SK-N-DZ (cell line): ENCODE results near the gene FABP1.

Source experiments
- DNase-seq: peaks from one replicate; pipeline ENCODE4 v3.0.0-alpha.2; 2015; ENCODE audit warnings: low spot score

FABP1 gene

GRCh38 chr2:88137833-88138232 is 10.0 kb upstream of the FABP1 start:
- no peak for DNase-seq

DNA sequence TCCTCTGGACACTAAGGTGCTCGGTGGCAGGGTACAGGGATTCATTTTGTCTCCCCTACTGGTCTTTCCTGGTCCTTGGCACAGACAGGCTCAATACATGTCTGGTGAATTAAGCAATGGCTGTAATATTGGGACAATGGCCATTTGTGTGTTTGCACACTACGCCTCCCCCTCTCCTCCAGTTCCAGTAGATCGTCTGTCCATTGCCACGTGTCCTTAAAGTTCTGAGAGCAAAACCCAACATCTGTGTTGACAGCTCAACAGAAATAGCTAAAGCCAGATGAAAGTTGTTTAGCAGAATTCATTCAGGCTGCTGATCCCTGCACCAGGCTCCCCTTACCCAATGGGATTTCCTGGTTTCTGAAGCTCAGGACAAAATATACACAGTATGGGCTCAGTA is 9.0 kb upstream of the FABP1 start:
- no peak for DNase-seq

DNA sequence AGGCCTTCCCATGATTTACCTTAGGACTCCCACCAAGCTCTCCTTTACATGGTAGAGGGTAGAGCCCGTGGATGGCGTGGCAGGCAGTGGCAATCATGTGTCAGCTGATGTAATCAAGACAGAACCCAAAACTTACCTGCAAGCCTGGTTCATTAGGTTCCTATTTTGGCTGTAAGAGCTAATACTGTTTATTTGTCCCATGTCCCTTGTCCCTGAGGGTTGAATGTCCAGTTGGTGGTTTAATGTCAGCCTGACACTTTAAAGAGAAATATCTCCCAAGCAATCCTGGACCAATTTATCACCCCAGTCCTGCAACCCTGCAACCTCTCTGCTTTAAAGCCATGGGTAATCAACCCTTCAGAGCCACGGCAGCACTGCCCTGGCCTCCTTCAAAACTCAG is 6.0 kb upstream of the FABP1 start:
- DNase-seq, result no peak

DNA sequence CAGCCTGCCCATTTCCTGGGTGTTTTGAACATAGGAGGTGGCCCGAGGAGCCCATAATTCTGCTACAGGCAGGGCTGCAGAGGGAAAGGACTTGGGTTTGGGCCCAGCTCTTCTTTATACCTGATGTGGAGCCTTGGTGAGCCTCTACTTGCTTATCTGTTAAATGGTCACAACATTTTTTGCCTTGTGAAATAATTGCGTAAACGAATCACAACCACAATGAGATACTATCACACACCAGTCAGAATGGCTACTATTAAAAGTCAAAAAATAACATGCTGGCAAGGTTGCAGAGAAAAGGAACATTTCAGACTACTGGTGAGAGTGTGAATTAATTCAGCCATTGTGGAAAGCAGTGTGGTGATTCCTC is 4.1 kb upstream of the FABP1 start:
- DNase-seq, result no peak

DNA sequence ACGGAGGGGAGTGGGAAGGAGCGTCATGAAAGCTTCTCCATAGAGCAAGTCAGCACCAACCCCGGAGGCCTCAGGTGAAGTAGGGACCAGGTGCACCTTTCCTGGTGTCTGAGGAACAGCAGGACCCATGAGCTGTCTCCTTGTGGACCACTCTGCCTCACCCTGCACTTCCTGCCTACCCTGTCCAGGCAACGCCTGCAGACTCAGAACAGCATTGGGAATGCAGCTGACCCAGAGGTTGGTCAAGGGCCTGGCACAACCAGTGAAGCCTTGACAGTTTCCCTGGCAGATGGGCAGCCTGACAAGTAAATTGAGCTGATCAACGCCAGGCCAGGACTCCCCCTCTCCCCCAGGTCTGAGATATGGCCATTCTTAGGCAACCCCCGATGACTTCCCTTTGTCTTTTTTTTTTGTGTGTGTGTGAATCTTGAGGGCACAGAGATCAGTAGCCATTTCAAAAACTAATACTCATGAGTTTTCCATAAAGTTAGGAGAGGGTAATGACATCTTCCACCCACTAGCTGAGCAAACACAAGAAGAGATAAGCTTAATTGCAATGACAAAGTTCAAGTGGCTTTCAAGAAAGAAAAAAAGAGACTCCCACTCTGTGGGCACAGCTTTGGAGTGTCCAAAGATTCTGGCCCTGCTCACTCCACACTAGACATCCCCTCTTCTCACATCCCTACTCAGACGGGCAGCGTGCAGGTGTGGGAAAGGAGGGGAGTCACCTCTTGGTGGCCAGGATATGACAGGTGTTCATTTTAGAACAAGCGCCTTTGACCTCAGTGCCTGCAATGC is 3.5 kb upstream of the FABP1 start:
- DNase-seq, result no peak

- DNase-seq, result no peak
These were observed 1.6 kb upstream of the FABP1 start for GRCh38 chr2:88129313-88129959.

DNA sequence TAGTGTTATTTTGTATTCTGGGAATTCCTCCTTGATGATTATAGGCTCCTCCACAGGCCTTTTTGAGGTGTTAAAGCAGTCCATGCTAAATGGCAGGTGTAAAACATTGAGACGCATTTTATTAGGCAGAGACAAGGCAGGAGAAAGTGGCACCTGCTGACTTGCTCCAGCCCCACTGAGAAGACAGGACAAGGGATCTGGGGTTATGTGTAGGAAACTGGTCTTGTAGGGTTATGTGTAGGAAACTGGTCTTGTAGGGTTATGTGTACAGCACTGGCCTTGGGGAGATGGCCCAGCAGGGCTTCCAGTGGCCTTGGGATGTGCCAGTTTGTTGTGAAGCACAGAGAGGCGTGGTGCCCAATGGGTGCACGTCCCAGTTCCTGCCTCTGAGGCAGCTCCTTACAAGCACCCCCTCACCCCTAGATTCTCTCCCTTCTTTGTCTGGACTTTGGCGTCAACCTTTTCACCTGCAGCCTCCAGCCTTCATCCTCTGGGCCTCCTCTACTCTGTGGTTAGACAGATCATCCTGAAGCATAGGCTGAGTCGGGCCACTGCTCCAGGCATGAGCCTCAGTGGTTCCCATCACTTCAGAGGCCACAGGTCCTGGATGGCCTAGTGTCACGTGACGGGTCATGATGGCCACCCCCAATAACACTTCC is 921 bp upstream of the FABP1 start:
- DNase-seq, result no peak

DNA sequence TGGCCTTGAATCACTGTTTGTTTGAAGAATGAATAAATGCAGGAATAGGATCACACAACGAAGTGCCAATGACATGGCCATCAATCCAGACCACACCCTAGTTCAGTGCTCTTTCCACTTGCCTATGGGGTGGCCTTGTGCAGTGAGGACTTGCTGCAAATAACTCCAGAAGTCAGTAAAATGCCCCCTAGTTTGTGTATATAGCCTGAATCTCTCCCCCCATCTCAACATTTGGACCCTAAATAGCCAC is 299 bp downstream of the FABP1 start:
- no peak for DNase-seq

- no peak for DNase-seq
These were observed 857 bp downstream of the FABP1 start for GRCh38 chr2:88126772-88127637.

- no peak for DNase-seq
These were observed 1.7 kb downstream of the FABP1 start for GRCh38 chr2:88125924-88126771.

GRCh38 chr2:88125344-88125923 is 2.4 kb downstream of the FABP1 start:
- DNase-seq, result no peak

DNA sequence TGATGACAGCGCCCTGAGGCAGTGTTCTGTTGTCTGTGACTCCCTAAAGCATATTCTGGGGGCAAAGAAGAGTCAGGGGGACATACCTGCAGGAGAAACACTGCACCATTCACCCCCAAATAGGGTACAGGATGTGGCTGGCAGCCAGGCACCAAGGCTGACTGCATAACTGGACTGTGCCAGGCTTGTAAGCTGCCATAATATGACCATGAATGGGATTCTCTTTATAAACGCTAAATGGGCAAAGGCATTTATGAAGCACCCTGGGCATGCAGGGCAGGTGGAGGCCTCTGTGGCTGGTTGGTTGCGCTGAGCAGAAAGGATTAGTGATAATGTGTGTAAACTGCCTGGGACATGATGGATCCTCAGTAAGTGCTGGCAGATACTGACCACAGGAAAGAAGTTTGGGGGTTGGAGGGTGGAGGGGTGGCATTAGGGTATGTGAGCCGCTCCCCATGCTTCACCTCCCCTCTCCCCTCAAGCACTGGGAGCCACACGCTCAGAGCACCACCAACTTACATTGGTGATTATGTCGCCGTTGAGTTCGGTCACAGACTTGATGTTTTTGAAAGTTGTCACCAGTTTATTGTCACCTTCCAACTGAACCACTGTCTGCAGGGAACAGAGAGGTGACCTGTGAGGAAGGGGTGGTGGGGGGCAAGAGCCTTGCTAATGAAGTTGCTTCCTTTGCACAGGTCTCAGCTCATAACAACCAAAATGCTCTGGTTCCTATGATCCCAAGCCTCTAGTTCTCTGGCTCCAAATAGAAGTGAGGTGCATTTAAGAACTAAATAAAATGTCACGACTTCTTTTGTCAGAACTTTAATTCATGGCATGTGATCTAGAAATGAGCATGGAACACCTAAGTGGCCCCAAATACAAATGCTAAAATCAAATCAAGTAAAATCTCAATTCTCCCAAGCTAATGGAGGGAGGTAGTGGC is 3.6 kb downstream of the FABP1 start:
- DNase-seq, result no peak

DNA sequence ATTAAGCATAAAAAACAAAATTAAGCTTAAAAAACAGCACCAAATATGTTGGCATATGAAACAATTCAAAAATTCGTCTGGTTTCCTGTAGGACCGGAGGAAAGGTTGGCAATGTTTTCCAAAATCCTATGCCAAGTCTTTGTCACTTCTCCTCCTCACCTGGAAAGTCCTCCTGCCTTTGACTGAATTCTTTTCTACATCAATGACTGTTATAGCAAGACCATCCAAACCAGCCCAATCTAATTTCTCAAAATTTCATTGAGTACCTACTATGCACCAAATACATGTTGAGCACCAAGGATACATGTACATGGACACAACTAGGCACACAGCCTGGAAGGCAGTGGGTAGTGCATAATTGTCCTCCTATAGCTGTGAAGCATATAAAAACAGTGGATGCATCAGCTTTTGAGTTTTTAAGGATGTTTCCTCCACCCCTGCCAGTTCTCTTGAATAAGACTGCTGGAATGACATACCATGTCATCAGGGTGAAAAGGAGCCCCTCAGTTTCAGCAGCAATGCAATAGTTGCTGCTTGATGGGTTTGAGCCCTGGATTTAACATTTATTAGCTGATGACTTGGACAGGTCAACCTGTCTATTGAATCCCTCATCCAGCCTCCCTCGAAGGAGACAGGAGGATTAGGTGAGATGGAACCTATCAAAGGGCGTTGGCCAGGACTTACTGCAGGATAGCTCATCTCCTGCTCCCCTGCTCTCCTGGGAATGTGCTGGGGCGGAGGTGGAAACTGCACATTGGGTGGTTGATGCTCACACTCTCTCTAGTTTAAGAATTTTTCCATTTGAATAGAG is 4.5 kb downstream of the FABP1 start:
- DNase-seq, result no peak

- no peak for DNase-seq
These were observed 5.5 kb downstream of the FABP1 start for GRCh38 chr2:88122141-88122884.

DNA sequence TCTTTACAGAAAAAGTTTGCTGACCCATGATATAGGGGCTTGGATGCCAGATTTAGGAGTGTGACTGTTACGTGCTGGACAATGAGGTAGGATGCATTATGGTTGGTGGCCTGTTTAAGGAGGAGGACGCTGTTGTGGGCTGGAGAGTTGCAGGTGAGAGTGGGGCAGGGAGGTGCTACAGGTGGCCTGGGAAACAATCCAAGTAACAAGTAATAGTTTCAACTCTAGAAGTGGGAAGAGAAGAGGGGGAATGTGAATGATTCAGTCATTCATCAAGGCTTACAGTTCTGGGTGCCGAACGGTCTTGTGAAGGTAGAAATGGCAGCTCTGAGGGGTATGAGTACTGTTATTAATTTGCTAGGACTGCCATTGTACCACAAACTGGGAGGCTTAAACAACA is 6.2 kb downstream of the FABP1 start:
- no peak for DNase-seq

DNA sequence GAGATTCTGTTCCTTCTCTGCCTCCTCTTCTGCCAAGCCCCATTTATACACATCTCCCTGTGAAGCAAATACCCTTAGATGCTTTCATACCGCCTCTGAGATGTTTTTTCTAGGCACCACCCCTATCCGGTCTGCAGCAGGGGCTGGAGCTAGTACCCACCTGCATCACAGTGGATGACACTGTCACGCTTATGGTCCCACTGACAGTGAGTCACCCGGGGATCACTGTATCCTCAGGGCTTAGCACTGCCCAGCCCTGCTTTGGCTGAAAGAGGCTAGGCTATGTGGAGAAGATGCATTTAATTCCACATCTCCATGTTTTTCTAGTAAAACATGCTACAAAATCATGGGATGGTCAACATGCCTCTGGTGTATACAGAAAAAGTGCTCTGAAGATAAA is 9.9 kb downstream of the FABP1 start:
- DNase-seq, result no peak

DNA sequence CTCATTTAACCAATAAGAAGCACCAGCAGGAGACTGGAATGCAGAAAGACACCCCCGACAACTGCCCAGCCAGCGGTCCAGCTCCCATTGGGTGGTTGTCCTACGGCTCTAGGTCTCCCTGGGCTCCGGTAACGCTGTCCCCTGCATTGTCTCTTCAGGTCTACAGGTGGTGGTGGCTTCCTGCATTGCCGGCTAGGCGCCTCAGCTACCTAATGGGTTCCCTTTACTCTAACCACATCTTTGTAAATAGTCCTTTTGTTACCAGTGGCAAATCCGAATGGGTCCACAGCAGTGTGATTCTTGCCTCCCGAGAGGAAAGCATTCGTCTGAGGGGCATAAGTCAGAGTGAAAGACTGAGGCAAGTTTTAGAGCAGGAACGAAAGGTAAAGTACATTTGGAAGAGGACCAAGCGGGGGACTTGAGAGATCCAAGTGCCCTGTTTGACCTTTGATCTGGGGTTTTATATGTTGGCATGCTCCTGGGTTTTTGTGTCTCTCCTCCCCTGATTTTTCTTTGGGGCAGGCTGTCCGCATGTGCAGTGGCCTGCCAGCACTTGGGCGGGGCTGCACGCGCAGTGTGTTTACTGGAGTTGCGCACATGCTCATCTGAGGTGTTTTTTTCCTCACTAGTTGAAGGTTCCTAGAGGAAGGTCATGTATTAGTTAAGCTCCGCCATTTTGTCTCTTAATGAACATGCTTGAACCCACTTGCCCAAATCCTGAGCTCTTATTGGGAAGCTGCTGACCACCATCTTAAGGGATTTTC is 11.0 kb downstream of the FABP1 start:
- DNase-seq, result no peak
